GM12878 (cell line): ENCODE measurements around the gene PDGFD. TPM values are rescaled to one million over a fixed set of nuclear protein-coding genes. Genes with fewer than 3 reads are reported as not detected.

Experiments
- ATAC-seq: fragments of 200-7000 bp; cut with Tn5 transposase; 3 replicates; pipeline ENCODE4 v1.9.1; 2020; ENCODE audit warnings: mild to moderate bottlenecking, moderate library complexity
- BruUV-seq: library from RNA; stranded (reverse); fragments of 400-500 nt; replicated peaks from 2 replicates; lab custom pipeline; 2021; lab: Mats Ljungman, UMichigan
- CTCF ChIA-PET: fragments of 300-600 bp; sonication (Branson Sonifier 250); formaldehyde crosslinking; extraction: SDS; loops from one replicate; lab custom pipeline; 2021; ENCODE audit warnings: inconsistent platforms; lab: Yijun Ruan, JAX
- POLR2A ChIA-PET: fragments of 350-600 bp; formaldehyde crosslinking; extraction: SDS; loops from one replicate; lab custom pipeline; 2021; ENCODE audit warnings: inconsistent platforms; lab: Charles Lee
- RAD21 ChIA-PET: fragments of 300-600 bp; sonication (Branson Sonifier 250); formaldehyde crosslinking; loops from one replicate; lab custom pipeline; 2023; ENCODE audit warnings: antibody characterized with exemption; ENCODE audit not compliant: unreplicated experiment; lab: Charles Lee
- SMC1A ChIA-PET: fragments of 300-600 bp; sonication (Branson Sonifier 250); formaldehyde crosslinking; loops from one replicate; lab custom pipeline; 2023; ENCODE audit not compliant: unreplicated experiment, uncharacterized antibody; lab: Charles Lee
- DNase-seq: peaks from one replicate; pipeline ENCODE4 v3.0.0-alpha.2; 2011; ENCODE audit warnings: low read depth, low spot score
- FAIRE-seq: peaks from 3 replicates; lab custom pipeline; 2011; peaks lifted over from hg19 to GRCh38; lab: Jason Lieb, UNC
- H2AFZ ChIP-seq: 2 replicates; pipeline ENCODE4 v1.6.0; 2011; ENCODE audit warnings: low read depth, low read length, control low read depth; ENCODE audit not compliant: control insufficient read depth
- H3K27ac ChIP-seq: 2 replicates; pipeline ENCODE4 v1.5.1; 2011; ENCODE audit warnings: control low read depth; ENCODE audit not compliant: control insufficient read depth, insufficient read depth
- H3K27me3 ChIP-seq, 2 experiments: replicated peaks in 1 of 2; 2 replicates each; pipeline versions ENCODE4 v1.6.0 to v1.6.1; 2011; ENCODE audit warnings: low read length in 1 of 2; ENCODE audit not compliant: control insufficient read depth in 2 of 2, insufficient read depth in 2 of 2
- H3K36me3 ChIP-seq, 2 experiments: 2 replicates each; pipeline ENCODE4 v1.5.1; 2011; ENCODE audit warnings: low read length in 1 of 2; ENCODE audit not compliant: control insufficient read depth in 2 of 2, insufficient read depth in 2 of 2
- H3K4me1 ChIP-seq: 2 replicates; pipeline ENCODE4 v1.6.1; 2011; ENCODE audit warnings: mild to moderate bottlenecking, low read length, moderate library complexity, mixed read lengths; ENCODE audit not compliant: control insufficient read depth, insufficient read depth
- H3K4me2 ChIP-seq: 2 replicates; pipeline ENCODE4 v1.6.0; 2011; ENCODE audit warnings: control low read depth; ENCODE audit not compliant: control insufficient read depth, insufficient read depth
- H3K4me3 ChIP-seq: fragments of 200-600 bp; sonication (generic); 2 replicates; pipeline ENCODE4 v1.5.1; 2016
- H3K79me2 ChIP-seq: 2 replicates; pipeline ENCODE4 v1.6.0; 2011; ENCODE audit warnings: low read length; ENCODE audit not compliant: control insufficient read depth, insufficient read depth
- H3K9ac ChIP-seq: 2 replicates; pipeline ENCODE4 v1.8.0; 2011; ENCODE audit warnings: low read length, control low read depth, mixed read lengths; ENCODE audit not compliant: control insufficient read depth, insufficient read depth
- H3K9me3 ChIP-seq: replicated peaks from 3 replicates; pipeline ENCODE4 v1.5.1; 2011; ENCODE audit warnings: mild to moderate bottlenecking, low read length; ENCODE audit not compliant: control insufficient read depth, insufficient read depth
- H4K20me1 ChIP-seq: 2 replicates; pipeline ENCODE4 v1.6.0; 2011; ENCODE audit not compliant: control insufficient read depth, insufficient read depth
- FOS ChIP-seq: IDR thresholded peaks from 3 replicates; pipeline ENCODE4 v1.6.1; 2011; ENCODE audit warnings: borderline replicate concordance; ENCODE audit not compliant: insufficient read length; ENCODE audit errors: extremely low read depth
- FOXM1 ChIP-seq: IDR thresholded peaks from 2 replicates; pipeline ENCODE4 v1.6.1; 2012; ENCODE audit warnings: low read depth, mild to moderate bottlenecking, inconsistent platforms, low read length, moderate library complexity
- IKZF1 ChIP-seq: fragments of 450-650 bp; conservative IDR thresholded peaks from 2 replicates; pipeline ENCODE4 v1.6.1; 2017; ENCODE audit warnings: antibody characterized with exemption, mild to moderate bottlenecking
- POLR2A ChIP-seq: IDR thresholded peaks from 2 replicates; pipeline ENCODE4 v1.6.1; 2011; ENCODE audit warnings: low read depth, mild to moderate bottlenecking, low read length
- SREBF2 ChIP-seq: IDR thresholded peaks from 2 replicates; pipeline ENCODE4 v1.6.1; 2012; ENCODE audit warnings: mild to moderate bottlenecking, low read length
- SRF ChIP-seq, 2 experiments: IDR thresholded peaks; 2 replicates each; pipeline ENCODE4 v1.6.1; 2011; ENCODE audit warnings: low read depth in 2 of 2, low read length in 2 of 2, mild to moderate bottlenecking in 1 of 2, moderate library complexity in 1 of 2
- WGBS: methylation state at CpG from one replicate; pipeline ENCODE4 v1.1.6; 2016; ENCODE audit warnings: low lambda C conversion rate; ENCODE audit not compliant: insufficient replicate concordance, insufficient coverage; ENCODE audit errors: missing lambda C conversion rate; 5-methylcytosine and 5-hydroxymethylcytosine counted together
- in situ Hi-C: fragments of 300-500 bp; cut with MboI; formaldehyde crosslinking; loops from 9 replicates; pipeline ENCODE4 v1.14.3; 2018; ENCODE audit warnings: mixed read lengths
- intact Hi-C: fragments of 100-400 bp; cut with micrococcal nuclease; formaldehyde crosslinking; loops from one replicate; pipeline ENCODE4 v1.14.2; 2022; ENCODE audit not compliant: unreplicated experiment
- polyA plus RNA-seq, 11 experiments: library from polyadenylated mRNA; depleted of rRNA in 4 of 11; unstranded in 6 of 11; stranded (reverse) in 5 of 11; fragments of >200 nt; fragmentation: Nextera tagmentation in 4 of 11; fragmentation: Illumina TruSeq in 1 of 11; extraction: Ambion mirVana in 4 of 11; extraction: Trizol in 1 of 11; gene quantifications; 1 replicate in 1 of 11; 2 replicates in 10 of 11; pipeline versions ENCODE4 v1.2.1 to v1.2.3, GENCODE V29; 2011 to 2016; ENCODE audit warnings: inconsistent platforms in 2 of 11, missing spikeins in 2 of 11, low read depth in 1 of 11
- total RNA-seq, 4 experiments: library from RNA; depleted of rRNA in 3 of 4; stranded (reverse); fragments of >200 nt in 3 of 4; fragmentation: Illumina TruSeq in 1 of 4; extraction: Trizol in 1 of 4; gene quantifications; 2 replicates each; pipeline versions ENCODE4 v1.2.1 to v1.2.3, GENCODE V29; 2013 to 2021

Gene PDGFD
- total and polyA plus RNA-seq, 10 of the 15 experiments (the other 5 are each of a cell fraction or from before 2014, with no cell fraction given), result 0.05 to 0.13 TPM; not detected in 8

DNA sequence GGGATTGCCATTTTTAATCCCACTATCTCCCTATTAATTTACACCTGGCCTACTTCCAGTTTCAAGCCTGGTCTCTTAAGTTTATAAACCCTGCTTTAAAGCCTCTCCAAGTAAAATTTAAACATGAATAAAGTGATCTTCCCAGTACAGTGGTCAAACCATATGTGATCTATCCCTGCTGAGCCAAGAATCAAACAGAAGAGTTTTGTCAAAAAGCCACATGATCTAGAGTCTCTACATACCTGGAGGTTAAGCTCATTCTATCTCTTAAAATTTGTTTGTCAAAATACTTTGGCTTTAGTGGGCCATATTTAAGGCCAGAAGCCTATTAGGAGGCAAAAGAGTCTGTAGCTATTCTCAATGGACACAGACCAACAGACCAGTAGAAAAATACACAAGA, 170.4 kb downstream of the PDGFD start:
- ChIA-PET RAD21 (interaction anchor here (1.0 to 1.5 kb wide), 2 partner anchors 35 to 94 kb away, joined by 4 to 5 read pairs; no protein-coding TSS in a partner anchor), CTCF (no interaction called here), SMC1A (interaction anchor here (0.6 to 1.5 kb wide), 2 partner anchors 14 to 368 kb away, joined by 3 to 4 read pairs; no protein-coding TSS in a partner anchor), POLR2A (no interaction called here)
- FAIRE-seq (no peak), ATAC-seq (no peak), DNase-seq (no peak)
- BruUV-seq, result no TSS peak
- Histone ChIP-seq H2AFZ (no peak overlapping the region), H3K4me3 (no peak overlapping the region), H3K79me2 (no peaks in the 10 kb centered on the region), H3K9ac (no peak overlapping the region), H4K20me1 (no peaks in the 10 kb centered on the region), H3K4me2 (no peak overlapping the region), H3K4me1 (no peaks in the 10 kb centered on the region), H3K36me3 (no peaks in the 10 kb centered on the region), H3K9me3 (no peaks in the 10 kb centered on the region), H3K27me3 (no peaks in the 10 kb centered on the region), H3K27ac (no peak overlapping the region)
- TF ChIP-seq FOS (no peak), SRF (IDR thresholded peaks at IDR 0.05; ENCODE audit: low read depth in 2 of 2, low read length in 2 of 2) (no peak)
- intact Hi-C loops (no loop called here), in situ Hi-C loops (no loop called here)

DNA sequence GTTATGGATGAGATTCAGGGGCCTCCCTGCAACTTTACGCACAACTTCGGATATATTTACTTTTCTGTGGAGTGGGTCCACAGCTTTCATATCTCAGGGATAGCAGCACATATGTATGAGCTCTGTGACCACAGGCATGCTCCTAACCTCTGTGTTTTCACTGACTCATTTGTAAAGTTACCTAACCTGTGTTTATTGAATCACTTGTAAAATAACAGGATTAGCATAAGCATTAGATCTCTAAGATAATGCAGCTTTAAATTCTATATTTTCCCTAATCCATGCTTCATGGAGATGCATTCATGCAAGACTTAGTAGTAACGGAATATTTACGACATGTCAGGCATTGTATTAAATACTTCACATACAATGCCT, 175.4 kb downstream of the PDGFD start:
- ChIA-PET RAD21 (no interaction called here), CTCF (interaction anchor here (1.1 to 1.7 kb wide), 2 partner anchors 9 to 24 kb away, joined by 3 to 4 read pairs; no protein-coding TSS in a partner anchor), SMC1A (no interaction called here), POLR2A (interaction anchor here (0.5 kb wide), 1 partner anchor 279 kb away, joined by 4 read pairs; no protein-coding TSS in a partner anchor)
- Histone ChIP-seq H3K79me2 (no peaks in the 10 kb centered on the region), H3K4me1 (no peaks in the 10 kb centered on the region), H3K9me3 (no peaks in the 10 kb centered on the region), H3K27ac (no peak overlapping the region), H3K9ac (no peak overlapping the region), H3K36me3 (no peaks in the 10 kb centered on the region), H2AFZ (no peak overlapping the region), H3K4me3 (no peak overlapping the region), H4K20me1 (no peaks in the 10 kb centered on the region), H3K27me3 (no peaks in the 10 kb centered on the region), H3K4me2 (no peak overlapping the region)
- intact Hi-C loops, result no loop called here
- in situ Hi-C loops, result no loop called here
- WGBS, result 35% methylated on average over 4 of the region's 4 CpGs
- no TSS peak for BruUV-seq
- FAIRE-seq (no peak), ATAC-seq (no peak), DNase-seq (no peak)
- TF ChIP-seq POLR2A (no peak), IKZF1 (no peak), FOS (no peak), FOXM1 (no peak), SREBF2 (no peak)
